ENCODE results near the gene TSLP. TPM values are rescaled to one million over a fixed set of nuclear protein-coding genes. Genes with fewer than 3 reads are reported as not detected.

The TSLP gene
- total and polyA plus RNA-seq, 2 of the 4 experiments (the other 2 are of a cell fraction): 0.54 to 1.6 TPM

DNA sequence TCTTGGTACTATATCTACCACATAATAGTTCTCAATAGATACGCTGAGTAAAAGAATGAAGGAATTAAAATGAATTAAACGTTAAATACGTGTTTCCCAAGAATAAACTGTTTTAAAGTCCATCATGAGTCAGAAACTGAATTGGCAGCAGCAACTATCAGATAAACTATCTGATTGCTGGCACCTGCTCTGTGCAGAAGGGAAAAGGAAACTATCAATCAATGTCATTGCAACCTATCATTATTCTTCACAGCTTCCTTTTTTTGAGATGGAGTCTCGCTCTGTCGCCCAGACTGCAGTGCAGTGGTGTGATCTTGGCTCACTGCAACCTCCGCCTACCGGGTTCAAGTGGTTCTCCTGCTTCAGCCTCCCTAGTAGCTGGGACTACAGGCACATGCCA is 11.8 kb downstream of the TSLP start:
- Histone ChIP-seq H3K4ac (ENCODE audit: low read depth, low read length) (no peak overlapping the region), H4K8ac (ENCODE audit: low read depth in 2 of 2, low read length in 2 of 2) (no peak overlapping the region), H2BK120ac (ENCODE audit: low read depth, low read length) (no peak overlapping the region), H3K9me3 (ENCODE audit: control insufficient read depth, insufficient read depth, low read length) (no peaks in the 10 kb centered on the region), H4K20me1 (ENCODE audit: insufficient read depth, low read length) (no peaks in the 10 kb centered on the region), H2AK9ac (replicated peaks; ENCODE audit: low read depth, low read length, poor library complexity) (no peak overlapping the region), H3K4me1 (ENCODE audit: control insufficient read depth, insufficient read depth, low read length) (no peaks in the 10 kb centered on the region), H3K56ac (ENCODE audit: extremely low read depth, insufficient read depth, low read length) (no peak overlapping the region), H2BK5ac (ENCODE audit: low read depth, low read length, poor library complexity, severe bottlenecking) (no peak overlapping the region), H3K9ac (ENCODE audit: low read depth, low read length) (no peak overlapping the region), H3K36me3 (ENCODE audit: control insufficient read depth, insufficient read depth, low read length) (no peaks in the 10 kb centered on the region), H3K9me1 (ENCODE audit: insufficient read depth, low read length) (no peaks in the 10 kb centered on the region), H3K27me3 (ENCODE audit: control insufficient read depth, insufficient read depth, low read length) (no peaks in the 10 kb centered on the region), H3K4me3 (ENCODE audit: insufficient read depth, low read depth, low read length) (no peak overlapping the region), H4K5ac (ENCODE audit: low read depth, low read length) (no peak overlapping the region), H3K14ac (replicated peaks; ENCODE audit: low read depth, low read length) (no peak overlapping the region), H3K23ac (ENCODE audit: low read depth, low read length) (no peak overlapping the region), H3K27ac (ENCODE audit: insufficient read depth, low read length) (no peak overlapping the region), H2BK15ac (ENCODE audit: low read depth, low read length) (no peak overlapping the region), H2AK5ac (ENCODE audit: low read depth, low read length) (no peak overlapping the region), H3K18ac (ENCODE audit: low read depth, low read length) (no peak overlapping the region), H3K79me1 (ENCODE audit: low read depth in 1 of 2, low read length in 2 of 2) (no peaks in the 10 kb centered on the region), H2BK20ac (ENCODE audit: low read depth, low read length) (no peak overlapping the region), H3K4me2 (ENCODE audit: low read depth, low read length) (no peak overlapping the region), H2AFZ (replicated peaks; ENCODE audit: low read length, poor library complexity) (no peak overlapping the region), H4K91ac (ENCODE audit: insufficient read depth, low read depth, low read length) (no peak overlapping the region)
- CTCF ChIA-PET: no interaction called here
- intact Hi-C loops (cut with micrococcal nuclease) (no loop called here), dilution Hi-C loops (cut with HindIII; ENCODE audit: low sequenced_read_pairs, unreplicated experiment) (no loop called here), in situ Hi-C loops (cut with MboI; ENCODE audit: low sequenced_read_pairs) (no loop called here)
- POLR2A ChIA-PET (ENCODE audit: unreplicated experiment): no interaction called here
- BruUV-seq (replicated peaks): no TSS peak
- TF ChIP-seq MAFK (IDR thresholded peaks at IDR 0.05; ENCODE audit: low read depth, low read length) (no peak), CEBPB (IDR thresholded peaks at IDR 0.05; ENCODE audit: low read depth, low read length) (no peak), FOS (IDR thresholded peaks at IDR 0.05; ENCODE audit: low read depth, low read length) (no peak)
- 80% methylated on average over 1 of the region's 7 CpGs; no CpG with 5 or more reads in 1 of the 2 experiments for WGBS, 2 experiments (ENCODE audit: extremely low coverage in 2 of 2, insufficient read length in 1 of 2)
- no peak for ATAC-seq (ENCODE audit: low read depth)
- DNase-seq: no peak
